Nephron progenitor cell (in vitro differentiated cells): ENCODE data around the gene IFITM5.
"Not testable (repeated sequence)": the region's sequence is repeated elsewhere in the genome, so short reads cannot be mapped to it uniquely, and the experiment has no call there.

ENCODE experiments used
- DNase-seq: peaks from one replicate; pipeline ENCODE4 v3.0.0; 2021
- H3K27ac Mint-ChIP-seq: 2 replicates; pipeline ENCODE4 v1.8.0; 2021; ENCODE audit warnings: mild to moderate bottlenecking, moderate library complexity, mixed read lengths
- H3K27me3 Mint-ChIP-seq: 2 replicates; pipeline ENCODE4 v1.8.0; 2021; ENCODE audit warnings: mild to moderate bottlenecking, low read depth, mixed read lengths; ENCODE audit not compliant: poor library complexity
- H3K36me3 Mint-ChIP-seq: 2 replicates; pipeline ENCODE4 v1.8.0; 2021; ENCODE audit warnings: low read depth, mixed read lengths
- H3K4me1 Mint-ChIP-seq: 2 replicates; pipeline ENCODE4 v1.8.0; 2021; ENCODE audit warnings: mixed read lengths
- H3K4me3 Mint-ChIP-seq: 2 replicates; pipeline ENCODE4 v1.8.0; 2021; ENCODE audit warnings: mild to moderate bottlenecking, moderate library complexity, mixed read lengths
- H3K9me3 Mint-ChIP-seq: 2 replicates; pipeline ENCODE4 v1.8.0; 2021; ENCODE audit warnings: mild to moderate bottlenecking, moderate library complexity, mixed read lengths
- CTCF ChIP-seq: fragments of 200-600 bp; sonication (generic); IDR thresholded peaks from 2 replicates; pipeline ENCODE4 v1.5.0; 2021; ENCODE audit warnings: antibody characterized with exemption

The IFITM5 gene

DNA sequence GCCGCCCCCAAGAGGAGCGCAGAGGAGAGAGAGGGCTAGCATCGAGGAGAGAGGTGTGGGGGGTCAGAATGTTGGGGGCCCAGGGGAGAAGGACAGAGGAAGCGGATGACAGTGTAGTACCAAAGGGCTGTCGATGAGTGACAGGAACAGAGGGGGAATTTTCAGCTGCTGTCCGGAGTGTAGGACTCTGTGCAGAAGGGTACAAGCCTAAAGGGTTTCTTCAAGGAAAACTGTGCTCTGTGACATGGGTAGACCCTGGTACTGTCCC lies 26.5 kb downstream of the IFITM5 start:
- DNase-seq, result no peak
- Mint-ChIP-seq H3K4me3 (no peak overlapping the region), H3K27me3 (peaks cover 27% of the 10 kb centered on the region), H3K4me1 (peaks cover 36% of the 10 kb centered on the region), H3K9me3 (peaks cover 34% of the 10 kb centered on the region), H3K27ac (no peak overlapping the region), H3K36me3 (peaks cover 3% of the 10 kb centered on the region)
- TF ChIP-seq CTCF, result no peak

DNA sequence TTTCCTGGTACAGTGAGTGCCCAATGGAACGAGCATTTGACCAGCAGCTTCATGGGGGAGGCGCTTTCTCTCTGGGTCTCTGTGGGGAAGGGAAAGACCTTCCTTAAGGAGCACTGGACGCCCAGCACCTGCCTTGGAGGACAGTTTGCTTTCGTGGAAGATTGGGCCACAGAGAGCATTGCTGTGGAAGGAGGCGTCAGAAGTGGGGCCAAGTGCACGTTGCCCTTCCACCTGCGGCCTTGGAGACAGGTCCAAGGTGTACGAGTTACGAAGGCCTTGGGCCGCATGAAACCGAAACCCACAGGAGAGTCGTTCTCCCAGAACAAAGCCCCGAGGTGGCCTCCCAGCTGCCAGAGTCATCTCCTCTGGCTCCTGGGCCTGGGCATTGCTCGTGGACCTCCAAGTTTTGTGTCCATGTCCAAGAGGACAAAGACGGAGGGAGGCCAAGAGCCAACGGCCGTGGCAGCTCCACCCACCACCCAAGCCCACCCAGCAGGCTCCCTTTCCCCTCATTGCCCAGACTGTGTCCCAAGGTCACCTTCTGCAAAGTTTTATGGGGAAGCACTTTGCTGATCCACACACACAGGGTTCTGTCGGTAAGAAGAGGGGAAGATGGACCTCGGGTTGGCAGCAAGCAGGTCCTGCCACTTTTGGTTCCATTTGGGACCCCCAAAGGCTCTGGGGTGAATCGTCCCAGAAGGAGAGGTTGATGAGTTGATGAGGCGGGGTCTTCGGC lies 27.0 kb downstream of the IFITM5 start:
- Mint-ChIP-seq H3K9me3 (peaks cover 30% of the 10 kb centered on the region), H3K27me3 (peaks cover 28% of the 10 kb centered on the region), H3K27ac (no peak overlapping the region), H3K4me1 (peaks cover 31% of the 10 kb centered on the region), H3K36me3 (no peaks in the 10 kb centered on the region), H3K4me3 (no peak overlapping the region)
- DNase-seq, result no peak
- no peak for TF ChIP-seq CTCF

- Mint-ChIP-seq H3K4me1 (peaks cover 31% of the 10 kb centered on the region), H3K9me3 (peaks cover 29% of the 10 kb centered on the region), H3K36me3 (no peaks in the 10 kb centered on the region), H3K27me3 (peaks cover 28% of the 10 kb centered on the region), H3K4me3 (no peak overlapping the region), H3K27ac (no peak overlapping the region)
- TF ChIP-seq CTCF, result no peak
- DNase-seq, result no peak
Observed at GRCh38 chr11:271319-271715, 28.0 kb downstream of the IFITM5 start.

GRCh38 chr11:270451-271318 lies 28.6 kb downstream of the IFITM5 start:
- TF ChIP-seq CTCF, result no peak
- Mint-ChIP-seq H3K27ac (no peak overlapping the region), H3K36me3 (no peaks in the 10 kb centered on the region), H3K27me3 (peaks cover 28% of the 10 kb centered on the region), H3K9me3 (peaks cover 22% of the 10 kb centered on the region), H3K4me3 (no peak overlapping the region), H3K4me1 (peaks cover 31% of the 10 kb centered on the region)
- DNase-seq, result no peak

DNA sequence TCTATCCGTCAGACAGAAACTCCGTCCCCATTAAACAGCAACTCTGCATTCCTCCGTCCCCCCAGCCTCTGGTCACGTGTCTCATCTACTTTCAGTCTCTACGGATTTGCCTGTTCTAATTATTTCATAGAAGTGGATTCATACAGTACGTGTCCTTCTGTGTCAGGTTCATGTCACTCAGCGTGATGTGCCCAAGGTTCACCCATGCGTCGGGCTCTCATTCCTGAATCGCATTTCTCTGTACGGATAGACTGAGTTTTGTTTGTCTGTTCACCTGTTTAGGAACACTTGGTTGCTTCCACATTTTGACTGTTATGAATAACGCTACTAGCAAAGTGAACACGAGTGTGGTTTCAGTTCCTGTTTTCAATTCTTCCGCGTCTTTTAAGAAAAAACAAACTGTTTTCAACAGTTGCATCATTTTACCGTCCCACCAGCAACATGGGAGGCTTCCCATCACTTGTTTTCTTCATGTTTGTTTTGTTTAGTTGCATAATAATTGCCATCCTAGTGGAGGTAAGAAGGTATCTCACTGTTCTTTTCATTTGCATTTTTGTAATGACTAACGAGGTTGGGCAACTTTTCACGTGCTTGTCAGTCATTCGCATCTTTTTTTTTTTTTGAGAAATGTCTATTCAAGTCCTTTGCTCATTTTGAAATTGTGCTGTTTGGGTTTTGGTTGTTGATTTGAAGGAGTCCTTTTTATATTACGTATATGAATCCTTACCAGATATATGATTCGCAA lies 30.0 kb downstream of the IFITM5 start:
- peaks cover 28% of the 10 kb centered on the region for H3K27me3 Mint-ChIP-seq
- no peak for TF ChIP-seq CTCF
- DNase-seq, result no peak
- H3K27ac Mint-ChIP-seq, result no peak overlapping the region
- peaks cover 27% of the 10 kb centered on the region for H3K9me3 Mint-ChIP-seq
- H3K36me3 Mint-ChIP-seq, result no peaks in the 10 kb centered on the region
- H3K4me1 Mint-ChIP-seq, result peaks cover 31% of the 10 kb centered on the region
- H3K4me3 Mint-ChIP-seq, result no peak overlapping the region

DNA sequence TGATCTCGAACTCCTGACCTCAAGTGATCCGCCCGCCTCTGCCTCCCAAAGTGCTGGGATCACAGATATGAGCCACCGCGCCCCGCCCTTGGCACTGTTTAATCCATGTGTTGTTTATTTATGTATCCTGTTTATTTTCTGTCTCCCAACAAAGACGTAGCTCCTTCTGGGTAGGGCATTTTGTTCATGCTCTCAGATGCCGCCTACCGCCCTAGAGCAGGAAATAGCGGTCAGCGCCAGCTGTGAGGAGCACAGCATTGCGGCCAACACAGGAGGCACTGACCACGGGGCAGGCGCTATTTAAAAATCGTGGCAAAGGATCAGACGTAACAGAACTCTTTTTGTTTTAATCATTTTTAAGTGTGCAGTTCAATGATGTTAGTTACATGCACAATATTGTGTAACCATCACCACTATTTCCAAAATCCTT lies 30.6 kb downstream of the IFITM5 start:
- H3K27ac Mint-ChIP-seq, DNase-seq, H3K36me3 Mint-ChIP-seq: not testable (repeated sequence)
- H3K4me1 Mint-ChIP-seq, result peaks cover 31% of the 10 kb centered on the region
- H3K4me3 Mint-ChIP-seq, result peak overlapping the region; percentile 28
- peaks cover 33% of the 10 kb centered on the region for H3K9me3 Mint-ChIP-seq
- H3K27me3 Mint-ChIP-seq, result peaks cover 28% of the 10 kb centered on the region
